Osteocyte (in vitro differentiated cells): Measurements from ENCODE around the gene DYNC1LI2. TPM values are rescaled to one million over a fixed set of nuclear protein-coding genes. Genes with fewer than 3 reads are reported as not detected.
A peak's percentile ranks its signal among the peaks of the same experiment; 100 is the strongest.

Source experiments
- DNase-seq: peaks from one replicate; pipeline ENCODE4 v3.0.0; 2021; ENCODE audit warnings: mixed read lengths; ENCODE audit not compliant: unreplicated experiment; ENCODE audit errors: extremely low spot score
- H3K27ac Mint-ChIP-seq: one replicate; pipeline ENCODE4 v1.8.0; 2021; ENCODE audit warnings: mild to moderate bottlenecking, mixed read lengths; ENCODE audit not compliant: unreplicated experiment
- H3K27me3 Mint-ChIP-seq: one replicate; pipeline ENCODE4 v1.8.0; 2021; ENCODE audit warnings: mixed read lengths; ENCODE audit not compliant: unreplicated experiment
- H3K36me3 Mint-ChIP-seq: one replicate; pipeline ENCODE4 v1.8.0; 2021; ENCODE audit warnings: mixed read lengths; ENCODE audit not compliant: unreplicated experiment
- H3K4me1 Mint-ChIP-seq: one replicate; pipeline ENCODE4 v1.8.0; 2021; ENCODE audit warnings: mixed read lengths; ENCODE audit not compliant: unreplicated experiment
- H3K4me3 Mint-ChIP-seq: one replicate; pipeline ENCODE4 v1.8.0; 2021; ENCODE audit warnings: mild to moderate bottlenecking, moderate library complexity, mixed read lengths; ENCODE audit not compliant: unreplicated experiment
- H3K9me3 Mint-ChIP-seq: one replicate; pipeline ENCODE4 v1.8.0; 2021; ENCODE audit warnings: mixed read lengths; ENCODE audit not compliant: unreplicated experiment
- CTCF ChIP-seq: fragments of 200-600 bp; sonication (generic); IDR thresholded peaks from 2 replicates; pipeline ENCODE4 v1.5.0; 2021; ENCODE audit warnings: antibody characterized with exemption, mild to moderate bottlenecking, moderate library complexity
- total RNA-seq: library from RNA; stranded (reverse); gene quantifications from 2 replicates; pipeline ENCODE4 v1.2.1, GENCODE V29; 2021

DYNC1LI2 gene
- total RNA-seq, 1 donor from 2014 or later, result 151 TPM

- H3K27ac Mint-ChIP-seq, result peak overlapping the region; percentile 60
- no peak for DNase-seq
Measured at GRCh38 chr16:66751053-66751302, 431 bp downstream of the DYNC1LI2 start.

GRCh38 chr16:66750279-66751052 lies 943 bp downstream of the DYNC1LI2 start:
- DNase-seq, result no peak
- Mint-ChIP-seq H3K27me3 (peaks cover 11% of the 10 kb centered on the region), H3K9me3 (no peaks in the 10 kb centered on the region), H3K36me3 (peaks cover 23% of the 10 kb centered on the region), H3K27ac (peak overlapping the region; percentile 60), H3K4me3 (peak overlapping the region; percentile 85), H3K4me1 (peaks cover 27% of the 10 kb centered on the region)
- no peak for TF ChIP-seq CTCF

More at GRCh38 chr16:66751053-66751302, 431 bp downstream of the DYNC1LI2 start:
- H3K9me3 Mint-ChIP-seq, result no peaks in the 10 kb centered on the region
- H3K36me3 Mint-ChIP-seq, result peaks cover 21% of the 10 kb centered on the region
- peak overlapping the region; percentile 85 for H3K4me3 Mint-ChIP-seq
- no peak for TF ChIP-seq CTCF
- peaks cover 27% of the 10 kb centered on the region for H3K4me1 Mint-ChIP-seq
- peaks cover 16% of the 10 kb centered on the region for H3K27me3 Mint-ChIP-seq

GRCh38 chr16:66746682-66747081 lies 4.7 kb downstream of the DYNC1LI2 start:
- Mint-ChIP-seq H3K9me3 (no peaks in the 10 kb centered on the region), H3K36me3 (peaks cover 31% of the 10 kb centered on the region), H3K4me3 (no peak overlapping the region), H3K27ac (no peak overlapping the region), H3K27me3 (no peaks in the 10 kb centered on the region), H3K4me1 (peaks cover 34% of the 10 kb centered on the region)
- TF ChIP-seq CTCF, result no peak
- no peak for DNase-seq

GRCh38 chr16:66746048-66746447 lies 5.4 kb downstream of the DYNC1LI2 start:
- H3K4me3 Mint-ChIP-seq, result no peak overlapping the region
- peaks cover 40% of the 10 kb centered on the region for H3K4me1 Mint-ChIP-seq
- DNase-seq, result no peak
- H3K9me3 Mint-ChIP-seq, result no peaks in the 10 kb centered on the region
- TF ChIP-seq CTCF, result no peak
- H3K27ac Mint-ChIP-seq, result no peak overlapping the region
- H3K36me3 Mint-ChIP-seq, result peaks cover 32% of the 10 kb centered on the region
- no peaks in the 10 kb centered on the region for H3K27me3 Mint-ChIP-seq

GRCh38 chr16:66741950-66742808 lies 9.2 kb downstream of the DYNC1LI2 start:
- no peak for DNase-seq

More at GRCh38 chr16:66741950-66742808, 9.2 kb downstream of the DYNC1LI2 start:
- peak overlapping the region; percentile 18 for H3K4me3 Mint-ChIP-seq
- H3K27ac Mint-ChIP-seq, result peak overlapping the region; percentile 98
- TF ChIP-seq CTCF, result no peak
- no peaks in the 10 kb centered on the region for H3K27me3 Mint-ChIP-seq
- peaks cover 38% of the 10 kb centered on the region for H3K4me1 Mint-ChIP-seq
- H3K9me3 Mint-ChIP-seq, result no peaks in the 10 kb centered on the region
- H3K36me3 Mint-ChIP-seq, result peaks cover 37% of the 10 kb centered on the region
